Measurements from ENCODE around the gene SYNM. TPM values are rescaled to one million over a fixed set of nuclear protein-coding genes. Genes with fewer than 3 reads are reported as not detected.
"Not testable (repeated sequence)": the region's sequence is repeated elsewhere in the genome, so short reads cannot be mapped to it uniquely, and the experiment has no call there.

Gene SYNM
- total RNA-seq, 1 experiment from 2014 or later, result not detected

DNA sequence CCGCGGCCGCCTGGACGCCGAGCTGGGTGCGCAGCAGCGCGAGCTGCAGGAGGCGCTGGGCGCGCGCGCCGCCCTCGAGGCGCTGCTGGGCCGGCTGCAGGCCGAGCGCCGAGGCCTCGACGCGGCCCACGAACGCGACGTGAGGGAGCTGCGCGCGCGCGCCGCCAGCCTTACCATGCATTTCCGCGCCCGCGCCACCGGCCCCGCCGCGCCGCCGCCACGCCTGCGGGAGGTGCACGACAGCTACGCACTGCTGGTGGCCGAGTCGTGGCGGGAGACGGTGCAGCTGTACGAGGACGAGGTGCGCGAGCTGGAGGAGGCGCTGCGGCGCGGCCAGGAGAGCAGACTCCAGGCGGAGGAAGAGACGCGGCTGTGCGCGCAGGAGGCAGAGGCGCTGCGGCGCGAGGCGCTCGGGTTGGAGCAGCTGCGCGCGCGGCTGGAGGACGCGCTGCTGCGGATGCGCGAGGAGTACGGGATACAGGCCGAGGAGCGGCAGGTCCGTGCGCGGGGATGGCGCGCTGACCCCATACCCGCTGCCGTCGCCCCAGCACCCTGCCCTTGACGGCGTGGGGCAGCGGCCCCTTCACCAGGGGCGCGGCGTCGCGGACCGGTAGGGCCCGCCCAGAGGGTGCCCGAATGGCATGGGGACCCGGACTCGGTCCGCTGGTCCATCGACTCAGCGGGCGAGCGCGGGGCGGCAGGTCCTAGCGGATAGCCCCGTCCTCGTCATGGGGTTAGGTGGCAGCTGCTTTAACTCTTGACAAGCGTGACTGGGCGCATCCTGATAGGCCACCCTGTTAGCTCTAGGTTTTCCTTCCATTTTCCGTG, 848 bp downstream of the SYNM start:
- no peak for DNase-seq (ENCODE audit: low spot score)

DNA sequence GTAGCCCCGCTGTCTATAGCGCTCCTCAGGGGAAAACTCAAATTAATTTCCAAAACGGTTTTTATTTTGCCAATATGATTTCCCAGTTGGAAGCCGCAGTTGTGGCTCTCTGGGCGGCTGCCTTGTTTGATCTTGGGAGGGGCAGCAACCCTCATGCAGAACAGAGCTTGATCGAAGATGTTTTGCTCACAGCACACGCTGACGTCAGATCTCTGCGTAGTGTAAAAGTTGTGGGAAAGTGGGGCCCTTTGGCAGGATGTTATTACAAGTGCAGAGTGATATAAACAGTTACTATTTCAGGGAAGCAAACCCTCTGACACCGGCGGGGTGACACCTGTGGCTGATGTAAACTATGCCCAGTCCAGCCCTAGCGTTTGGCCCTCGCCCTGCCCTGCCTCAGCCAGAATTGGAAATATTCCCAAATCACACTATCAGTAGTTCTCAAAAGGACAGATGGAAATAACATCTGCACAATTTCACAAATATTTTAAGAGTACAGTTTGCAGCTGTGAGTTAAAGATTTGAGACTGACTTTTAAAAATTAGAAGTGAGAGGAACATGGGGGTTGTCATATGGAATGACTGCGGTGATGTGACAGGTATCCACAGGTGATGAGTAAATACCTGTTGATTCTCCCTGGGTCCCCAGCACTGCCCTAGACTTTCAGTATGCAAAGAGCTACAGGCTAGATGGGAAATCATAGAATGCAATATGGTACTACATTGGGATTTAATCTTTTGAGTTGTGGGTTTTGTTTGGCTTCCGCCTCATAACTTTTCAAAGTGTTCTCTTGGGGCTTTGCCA, 1.7 kb downstream of the SYNM start:
- DNase-seq (ENCODE audit: low spot score), result no peak

DNA sequence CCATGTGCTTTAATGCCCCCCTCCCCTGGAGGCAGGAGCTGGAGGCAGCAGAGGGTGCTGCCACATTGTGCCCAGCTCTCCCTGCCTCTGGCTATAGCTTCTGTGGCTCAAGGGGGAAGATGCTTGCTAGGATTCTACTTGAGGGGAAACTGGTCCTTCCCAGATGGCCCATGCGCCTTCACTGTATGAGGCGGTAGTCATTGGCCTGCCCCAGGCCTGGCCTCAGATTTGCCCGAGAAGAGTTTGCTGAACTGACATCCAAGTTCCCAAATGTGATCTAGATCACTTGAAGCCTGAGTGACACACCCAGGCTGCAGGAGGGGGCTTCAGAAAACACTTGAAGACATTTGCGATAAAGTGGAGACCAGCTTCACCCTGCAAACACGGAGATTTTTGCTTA, 4.1 kb downstream of the SYNM start:
- no peak for DNase-seq (ENCODE audit: low spot score)

DNA sequence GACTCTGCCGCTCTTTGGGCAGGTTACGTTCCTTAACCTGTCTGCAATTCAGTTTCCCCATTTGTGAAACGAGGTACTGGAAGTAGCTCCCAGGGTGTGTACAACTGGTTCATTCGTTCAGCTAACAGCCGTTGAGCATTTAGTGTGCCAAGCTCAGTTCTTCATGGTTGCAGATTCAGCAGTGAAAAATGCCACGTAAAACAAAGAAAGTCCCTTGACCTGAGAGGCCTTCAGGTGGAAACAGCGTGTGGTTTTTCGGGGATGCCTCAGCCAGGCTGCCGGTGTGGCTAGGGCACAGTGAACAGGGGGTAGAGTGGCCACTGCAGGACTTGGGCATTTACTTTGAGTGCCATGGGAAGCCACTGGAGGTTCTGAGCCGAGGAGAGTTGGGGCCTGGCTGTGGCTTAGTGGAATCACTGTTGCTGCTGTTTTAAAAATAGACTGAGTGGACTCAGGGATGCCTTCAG, 4.7 kb downstream of the SYNM start:
- no peak for DNase-seq (ENCODE audit: low spot score)

DNA sequence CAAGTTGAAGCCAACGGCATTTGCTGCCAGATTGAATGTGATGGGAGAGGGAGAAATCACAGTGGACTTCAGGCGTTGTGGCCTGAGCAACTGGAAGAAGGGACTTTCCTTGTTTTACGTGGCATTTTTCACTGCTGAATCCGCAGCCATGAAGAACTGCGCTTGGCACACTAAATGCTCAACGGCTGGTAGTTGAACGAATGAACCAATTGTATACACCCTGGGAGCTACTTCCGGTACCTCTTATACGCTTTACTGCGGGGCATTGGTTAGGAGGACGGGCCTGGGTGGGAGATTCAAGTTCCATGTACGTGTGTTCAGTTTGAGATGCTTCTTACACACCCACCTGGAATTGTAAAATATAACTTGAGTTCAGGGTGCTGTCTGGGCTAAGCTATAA, 5.2 kb downstream of the SYNM start:
- no peak for DNase-seq (ENCODE audit: low spot score)

DNA sequence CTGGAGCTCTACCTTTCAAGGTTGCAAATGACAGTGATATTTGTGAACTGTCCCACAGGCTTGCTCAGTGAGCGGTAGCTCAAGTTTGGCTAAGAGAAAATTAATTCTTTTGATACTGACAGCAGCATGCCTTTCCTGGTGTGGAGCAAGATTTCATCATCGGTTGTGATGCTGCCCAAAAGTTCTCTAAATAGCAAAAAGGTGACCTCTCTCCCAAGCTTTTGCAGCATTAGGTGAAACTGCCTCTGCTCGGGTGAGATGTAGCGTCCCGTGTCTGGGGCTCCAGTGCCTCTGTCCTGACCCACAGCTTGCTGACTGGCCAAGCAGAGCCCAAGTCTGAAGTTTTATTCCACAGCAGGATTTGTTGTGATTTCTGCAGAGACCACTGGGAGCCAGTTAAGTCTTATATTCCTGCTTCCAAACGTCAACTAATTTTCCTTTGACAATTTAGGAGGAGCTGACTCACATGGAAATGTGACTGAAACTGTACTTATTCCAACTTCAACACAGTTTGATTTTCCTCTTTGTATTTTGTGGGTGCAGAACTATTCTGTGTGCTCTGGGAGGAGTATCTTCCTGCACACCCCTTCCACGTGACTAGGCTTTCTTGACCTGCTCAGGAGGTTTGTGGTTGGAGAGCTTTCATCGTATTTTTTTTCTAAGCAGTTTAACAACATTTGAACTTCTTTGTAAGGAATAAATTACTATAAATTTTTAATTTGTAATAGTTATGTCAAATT, 5.9 kb downstream of the SYNM start:
- DNase-seq (ENCODE audit: low spot score), result no peak

DNA sequence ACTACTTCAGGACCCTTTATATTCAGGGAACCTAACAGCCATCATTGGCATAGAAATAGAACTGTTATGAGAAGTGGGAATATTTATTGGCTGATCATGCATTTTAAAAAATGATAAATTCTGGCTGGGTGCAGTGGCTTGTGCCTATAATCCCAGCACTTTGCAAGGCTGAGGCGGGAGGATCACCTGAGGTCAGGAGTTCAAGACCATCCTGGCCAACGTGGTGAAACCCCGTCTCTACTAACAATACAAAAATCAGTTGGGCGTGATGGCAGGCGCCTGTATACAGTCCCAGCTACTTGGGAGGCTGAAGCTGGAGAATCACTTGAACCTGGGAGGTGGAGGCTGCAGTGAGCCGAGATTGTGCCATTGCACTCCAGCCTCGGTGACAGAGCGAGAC, 6.8 kb downstream of the SYNM start:
- not testable (repeated sequence) for DNase-seq (ENCODE audit: low spot score)

DNA sequence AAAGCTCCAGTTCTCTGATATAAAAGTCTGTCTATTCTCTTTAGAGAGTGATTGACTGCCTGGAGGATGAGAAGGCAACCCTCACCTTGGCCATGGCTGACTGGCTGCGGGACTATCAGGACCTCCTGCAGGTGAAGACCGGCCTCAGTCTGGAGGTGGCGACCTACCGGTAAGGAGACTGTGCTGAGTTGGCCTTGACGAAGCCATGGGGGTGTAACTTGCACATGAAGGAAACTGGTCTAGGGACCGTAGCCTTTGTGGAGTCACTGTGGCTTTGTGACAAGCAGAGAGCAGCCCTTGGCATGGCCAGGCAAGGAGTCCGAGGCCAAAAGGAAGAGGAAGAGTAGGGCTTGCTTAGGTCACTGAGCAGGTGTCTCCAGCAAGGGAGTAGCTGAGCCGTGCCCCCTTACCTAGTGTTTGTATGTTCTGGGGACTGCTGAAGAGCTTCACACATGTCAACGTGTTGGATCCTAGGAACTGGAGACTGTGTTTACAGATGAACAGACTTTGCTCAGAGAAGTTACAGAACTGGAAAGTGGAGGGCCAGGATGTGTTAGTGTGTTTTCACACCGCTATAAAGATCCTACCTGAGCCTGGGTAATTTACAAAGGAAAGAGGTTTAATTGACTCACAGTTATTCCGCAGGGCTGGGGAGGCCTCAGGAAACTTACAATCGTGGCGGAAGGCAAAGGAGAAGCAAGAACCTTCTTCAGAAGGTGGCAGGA, 8.8 kb downstream of the SYNM start:
- DNase-seq (ENCODE audit: low spot score), result no peak

DNA sequence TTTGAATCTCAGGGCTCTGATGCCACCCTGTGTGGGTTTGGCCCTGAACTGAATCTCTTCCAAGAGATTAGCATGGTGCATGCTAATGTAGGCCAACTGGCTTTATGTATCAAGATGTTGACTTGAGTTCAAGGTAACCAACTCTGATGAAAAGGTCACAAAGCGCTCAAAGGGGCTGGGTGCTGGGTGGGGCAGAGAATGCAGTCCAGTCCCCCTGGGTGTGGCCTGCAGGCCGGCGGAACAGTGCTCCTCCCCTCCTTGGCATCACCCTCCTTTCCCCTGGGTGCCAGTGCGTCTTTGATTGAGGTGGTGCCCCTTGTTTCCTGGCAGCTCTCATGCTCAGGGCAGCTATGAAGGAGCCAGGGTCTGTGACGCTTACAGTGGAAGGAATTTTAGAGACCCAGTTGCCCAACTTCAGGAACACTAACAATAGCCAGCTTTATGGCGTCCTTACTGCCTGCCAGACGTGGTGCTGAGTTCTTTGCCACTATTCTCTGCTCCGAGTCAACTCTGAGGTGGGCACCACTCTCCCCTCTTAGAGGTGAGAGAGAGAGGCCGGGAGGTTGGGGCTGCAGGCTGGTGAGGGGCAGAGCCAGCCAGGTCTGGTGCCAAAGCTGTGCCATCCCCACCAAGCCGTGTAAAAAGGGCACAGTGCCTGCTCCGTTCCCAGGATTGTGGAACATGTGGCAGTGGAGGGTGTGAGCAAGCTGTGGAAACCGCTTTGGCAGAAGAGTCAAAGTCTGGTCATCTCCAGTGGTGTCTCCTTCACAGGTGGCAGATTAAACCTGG, 9.8 kb downstream of the SYNM start:
- no peak for DNase-seq (ENCODE audit: low spot score)

DNA sequence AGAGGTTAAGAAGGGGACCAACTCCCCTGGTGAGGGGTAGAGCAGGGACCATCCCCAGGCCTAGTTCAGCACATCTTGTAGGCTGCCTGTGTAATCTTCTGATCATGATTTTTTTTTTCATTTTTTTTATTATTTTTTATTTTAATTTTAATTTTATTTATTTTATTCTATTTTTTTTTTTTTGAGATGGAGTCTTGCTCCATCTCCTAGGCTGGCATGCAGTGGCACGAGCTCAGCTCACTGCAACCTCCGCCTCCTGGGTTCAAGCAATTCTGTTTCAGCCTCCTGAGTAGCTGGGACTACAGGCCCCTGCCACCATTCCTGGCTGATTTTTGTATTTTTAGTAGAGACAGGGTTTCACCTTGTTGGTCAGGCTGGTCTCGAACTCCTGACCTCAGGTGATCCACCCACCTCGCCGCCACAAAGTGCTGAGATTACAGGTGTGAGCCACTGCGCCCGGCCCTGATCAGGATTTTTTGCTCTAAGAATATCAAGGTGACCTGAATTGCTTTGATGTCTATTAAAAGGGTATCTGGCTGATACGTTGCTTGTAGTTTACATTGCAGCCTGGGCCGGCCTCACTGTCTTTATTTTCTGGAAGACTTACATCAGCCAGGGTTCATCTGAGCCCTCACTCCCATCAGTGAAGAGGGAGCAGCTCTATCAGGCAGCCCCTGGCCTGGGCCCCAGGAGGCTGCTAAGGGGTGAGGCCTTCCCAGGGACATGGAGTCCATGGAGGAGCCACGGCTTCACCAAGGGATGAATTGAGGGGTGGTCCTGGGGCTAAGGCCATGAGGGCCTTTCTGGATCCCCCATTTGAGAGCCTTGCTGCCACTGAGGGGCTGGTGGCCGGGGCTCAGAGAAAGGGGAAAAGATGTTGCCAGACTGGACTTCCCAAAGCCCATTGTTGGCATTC, 10.7 kb downstream of the SYNM start:
- no peak for DNase-seq (ENCODE audit: low spot score)

DNA sequence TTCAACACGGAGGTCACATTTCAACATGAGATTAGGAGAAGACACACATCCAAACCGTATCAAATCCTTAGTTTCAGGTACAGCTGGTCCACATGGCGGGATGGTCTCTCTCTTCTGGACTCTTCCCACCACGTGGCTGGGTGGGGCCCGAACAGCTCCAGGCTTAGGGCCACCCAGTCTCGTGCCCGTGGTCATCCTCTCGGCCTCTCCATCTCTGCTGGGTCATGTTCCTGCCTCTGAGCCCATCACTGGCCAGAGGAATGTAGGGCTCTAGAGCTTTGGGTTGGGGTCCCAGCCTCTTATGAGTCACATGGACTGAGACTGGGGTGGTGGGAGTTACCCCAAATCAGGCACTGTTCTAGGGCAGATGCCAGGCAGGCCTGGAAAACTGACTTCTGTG, 12.2 kb downstream of the SYNM start:
- no peak for DNase-seq (ENCODE audit: low spot score)

DNA sequence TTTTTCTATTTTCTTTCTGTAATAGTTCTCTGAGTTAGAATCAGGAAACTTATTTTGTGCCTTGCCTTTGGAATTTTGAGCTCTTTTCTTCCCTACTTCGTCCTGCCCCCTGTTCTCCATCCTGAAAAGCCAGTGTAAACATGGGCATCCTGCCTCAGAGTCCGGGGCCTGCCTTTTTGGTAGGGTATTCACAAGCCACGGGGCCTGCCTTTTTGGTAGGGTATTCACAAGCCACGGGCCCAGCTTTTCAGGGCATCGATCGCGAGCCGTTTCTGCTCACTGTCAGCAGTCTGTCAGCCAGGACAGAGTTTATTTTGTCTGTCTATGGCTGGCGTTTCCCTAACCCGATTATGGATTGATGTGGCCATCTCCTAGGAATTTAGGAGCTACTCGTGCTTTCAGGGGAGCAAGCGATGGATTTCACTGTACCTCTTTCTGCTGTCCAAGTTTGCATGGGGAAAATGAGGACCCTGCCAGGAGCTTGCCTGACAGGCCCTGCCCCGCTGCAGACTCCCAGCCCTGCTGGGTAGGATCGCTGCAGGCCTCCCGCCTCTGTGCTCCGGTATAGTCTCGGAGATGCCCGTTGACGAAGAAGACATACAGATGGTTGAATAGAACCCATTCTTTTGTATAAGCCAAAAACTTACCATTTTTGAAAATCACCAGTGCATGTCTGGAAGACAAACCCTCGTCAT, 12.8 kb downstream of the SYNM start:
- no peak for DNase-seq (ENCODE audit: low spot score)

DNA sequence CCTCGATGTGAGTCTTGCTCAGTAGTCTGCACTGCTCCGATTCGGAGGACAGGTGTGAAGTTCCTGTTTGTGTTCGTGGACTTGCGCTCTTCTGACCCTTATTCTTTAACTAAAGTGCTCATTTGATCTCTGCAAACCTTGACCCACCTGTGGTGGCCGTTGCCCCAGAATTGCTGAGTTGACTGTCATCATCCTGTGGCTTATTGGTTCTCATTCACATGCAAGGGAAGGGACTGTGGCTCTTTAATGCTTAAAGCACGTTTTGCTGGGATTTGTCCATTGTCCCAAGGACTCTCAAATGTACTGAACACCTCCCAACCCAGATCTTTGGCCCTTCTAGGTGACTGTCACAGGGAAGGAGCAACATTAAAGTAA, 13.4 kb downstream of the SYNM start:
- no peak for DNase-seq (ENCODE audit: low spot score)

DNA sequence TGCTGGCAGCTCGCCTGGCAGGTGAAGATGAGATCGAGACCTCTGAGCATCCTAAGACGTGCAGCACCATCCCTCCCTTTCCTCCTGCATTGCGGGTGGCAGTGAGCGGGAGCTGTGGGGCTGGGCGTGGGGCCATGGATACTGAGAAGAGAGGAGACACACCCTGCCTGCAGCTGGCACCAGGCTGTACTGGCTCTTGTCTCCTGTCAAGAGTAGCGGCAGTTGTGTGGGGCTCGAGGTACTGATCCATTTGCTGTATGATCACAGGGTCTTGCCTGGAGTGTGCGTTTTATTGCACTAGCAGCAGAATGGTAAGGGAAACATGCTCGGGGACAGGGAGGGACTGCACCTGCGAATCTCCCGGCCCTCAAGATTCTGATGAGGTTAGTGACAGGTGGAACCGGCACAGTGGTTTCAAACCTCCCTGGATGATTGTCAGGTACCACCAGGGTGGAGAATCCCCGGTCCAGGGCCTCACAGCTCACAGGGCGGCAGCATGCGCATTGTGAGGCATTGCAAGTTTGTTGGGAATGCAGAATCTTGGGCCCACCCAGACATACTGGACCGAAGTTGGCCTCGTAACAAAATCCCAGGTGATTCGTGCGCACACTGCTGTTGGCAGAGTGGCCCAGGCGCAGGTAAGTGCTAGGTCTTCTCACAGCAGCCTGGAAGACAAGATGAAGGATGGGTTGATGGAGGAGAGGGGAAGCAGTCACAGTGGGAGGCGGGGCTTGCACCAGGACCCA, 14.1 kb downstream of the SYNM start:
- DNase-seq (ENCODE audit: low spot score), result no peak

DNA sequence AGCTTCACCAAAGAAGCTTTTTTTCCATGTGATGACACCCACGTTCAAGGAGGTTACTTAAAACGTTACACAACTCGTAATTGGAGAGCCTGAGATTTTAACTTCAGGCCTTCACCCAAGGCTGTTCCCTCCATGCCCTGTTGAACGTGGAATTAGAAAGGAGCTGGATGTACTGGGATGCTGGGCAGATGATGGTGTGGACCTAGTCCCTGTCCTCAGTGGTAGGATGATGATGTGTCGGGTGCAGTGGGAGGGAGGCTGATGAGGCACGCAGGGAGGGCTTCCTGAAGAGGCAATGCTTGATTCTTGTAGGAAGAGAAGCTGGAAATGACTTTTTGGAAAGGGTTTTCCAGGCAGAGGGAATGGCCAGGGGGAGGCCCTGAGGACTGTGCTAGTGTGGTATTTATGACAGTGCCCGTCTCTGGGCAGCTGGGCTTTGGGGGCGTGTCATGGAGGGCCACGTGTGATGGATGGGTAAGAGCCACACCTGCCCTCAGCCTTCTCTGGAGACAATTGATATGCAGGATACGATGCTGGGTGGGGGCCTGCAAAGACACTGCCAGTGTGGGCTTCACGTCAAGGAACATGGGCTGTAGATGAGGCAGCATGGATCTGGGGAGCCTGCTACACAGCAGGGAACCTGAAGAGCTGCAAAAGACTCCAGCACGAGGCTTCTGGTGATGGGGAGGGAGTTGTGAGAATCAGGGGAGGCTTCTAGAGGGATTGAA, 15.3 kb downstream of the SYNM start:
- DNase-seq (ENCODE audit: low spot score), result no peak

DNA sequence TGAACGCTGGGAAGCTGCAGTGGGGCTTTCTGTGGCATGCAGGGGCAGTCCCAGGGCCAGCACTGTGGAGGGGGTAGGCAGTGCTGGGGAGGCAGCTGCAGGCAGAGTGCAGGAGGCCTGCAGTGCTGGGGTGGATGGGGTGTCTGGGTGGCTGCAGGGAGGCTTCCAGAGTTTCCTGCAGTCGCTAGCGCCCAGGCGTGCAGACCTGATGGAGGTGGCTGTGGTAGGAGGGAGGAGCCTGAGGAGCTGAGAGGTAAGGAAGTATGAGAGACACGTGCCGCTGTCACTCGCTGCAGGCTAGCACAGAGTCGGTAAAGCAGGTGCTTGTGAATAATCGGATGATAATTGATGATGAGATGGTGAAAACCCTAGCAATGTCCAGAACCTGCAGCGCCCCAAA, 16.3 kb downstream of the SYNM start:
- DNase-seq (ENCODE audit: low spot score), result no peak

DNA sequence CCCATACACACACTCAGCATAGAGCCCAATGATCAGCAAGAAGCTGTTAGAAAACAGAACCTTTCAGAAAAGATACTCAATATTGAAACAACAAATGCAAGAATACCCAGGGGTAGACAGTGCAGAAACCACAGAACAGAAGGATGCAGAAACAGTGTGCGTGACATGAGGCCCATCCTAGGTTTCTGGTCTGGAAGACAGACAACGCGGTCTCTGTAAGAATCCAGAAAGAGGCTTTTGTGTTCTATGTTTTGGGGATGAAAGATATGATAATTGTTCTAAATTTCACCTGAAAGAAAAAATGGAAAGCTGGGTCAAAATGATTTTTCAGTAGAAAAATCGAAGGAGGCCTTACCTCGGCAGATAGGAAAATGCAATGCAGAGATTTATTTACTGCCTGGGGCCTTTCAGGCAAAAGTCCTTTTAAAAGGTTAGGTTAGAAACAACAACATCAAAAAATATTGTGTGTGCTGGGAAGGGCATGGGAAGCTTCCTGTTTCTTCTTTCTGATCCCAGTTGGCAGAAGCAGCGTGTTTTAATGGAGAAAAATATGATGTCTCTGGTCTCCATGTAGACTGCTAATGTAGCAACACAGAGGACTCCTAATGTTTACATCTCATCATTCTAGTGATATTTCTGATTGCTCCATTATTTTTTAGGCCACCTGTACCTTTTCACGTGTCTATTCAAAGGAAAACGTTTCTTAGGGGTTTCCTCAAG, 17.0 kb downstream of the SYNM start:
- no peak for DNase-seq (ENCODE audit: low spot score)

All from HT-29 (cell line).